ENCODE measurements around the gene FAM72B.
"Not testable (repeated sequence)": the region's sequence is repeated elsewhere in the genome, so short reads cannot be mapped to it uniquely, and the experiment has no call there.

- not testable (repeated sequence) for TF ChIP-seq FOXP1 (CRISPR knock-in tag; IDR thresholded peaks at IDR 0.05; ENCODE audit: borderline replicate concordance); JAZF1 (CRISPR knock-in tag; IDR thresholded peaks at IDR 0.05); ZBTB43 (CRISPR knock-in tag; IDR thresholded peaks at IDR 0.05); MYBL2 (CRISPR knock-in tag; IDR thresholded peaks at IDR 0.05); ZNF219 (CRISPR knock-in tag; IDR thresholded peaks at IDR 0.05; ENCODE audit: borderline replicate concordance); CBFB (CRISPR knock-in tag; IDR thresholded peaks at IDR 0.05; ENCODE audit: low read depth)
- TF ChIP-seq, protein P1, sequence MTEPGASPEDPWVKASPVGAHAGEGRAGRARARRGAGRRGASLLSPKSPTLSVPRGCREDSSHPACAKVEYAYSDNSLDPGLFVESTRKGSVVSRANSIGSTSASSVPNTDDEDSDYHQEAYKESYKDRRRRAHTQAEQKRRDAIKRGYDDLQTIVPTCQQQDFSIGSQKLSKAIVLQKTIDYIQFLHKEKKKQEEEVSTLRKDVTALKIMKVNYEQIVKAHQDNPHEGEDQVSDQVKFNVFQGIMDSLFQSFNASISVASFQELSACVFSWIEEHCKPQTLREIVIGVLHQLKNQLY (CRISPR knock-in tag; IDR thresholded peaks at IDR 0.05): not testable (repeated sequence)
- TF ChIP-seq, protein P2, sequence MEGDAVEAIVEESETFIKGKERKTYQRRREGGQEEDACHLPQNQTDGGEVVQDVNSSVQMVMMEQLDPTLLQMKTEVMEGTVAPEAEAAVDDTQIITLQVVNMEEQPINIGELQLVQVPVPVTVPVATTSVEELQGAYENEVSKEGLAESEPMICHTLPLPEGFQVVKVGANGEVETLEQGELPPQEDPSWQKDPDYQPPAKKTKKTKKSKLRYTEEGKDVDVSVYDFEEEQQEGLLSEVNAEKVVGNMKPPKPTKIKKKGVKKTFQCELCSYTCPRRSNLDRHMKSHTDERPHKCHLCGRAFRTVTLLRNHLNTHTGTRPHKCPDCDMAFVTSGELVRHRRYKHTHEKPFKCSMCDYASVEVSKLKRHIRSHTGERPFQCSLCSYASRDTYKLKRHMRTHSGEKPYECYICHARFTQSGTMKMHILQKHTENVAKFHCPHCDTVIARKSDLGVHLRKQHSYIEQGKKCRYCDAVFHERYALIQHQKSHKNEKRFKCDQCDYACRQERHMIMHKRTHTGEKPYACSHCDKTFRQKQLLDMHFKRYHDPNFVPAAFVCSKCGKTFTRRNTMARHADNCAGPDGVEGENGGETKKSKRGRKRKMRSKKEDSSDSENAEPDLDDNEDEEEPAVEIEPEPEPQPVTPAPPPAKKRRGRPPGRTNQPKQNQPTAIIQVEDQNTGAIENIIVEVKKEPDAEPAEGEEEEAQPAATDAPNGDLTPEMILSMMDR (IDR thresholded peaks at IDR 0.05): not testable (repeated sequence)
Measured at GRCh38 chr1:121160118-121160517, 24.0 kb downstream of the FAM72B start.
